HEK293 (cell line): ENCODE data around the gene OCSTAMP.

Experiments
- CTCF ChIP-seq: fragments of 450-650 bp; formaldehyde crosslinking; IDR thresholded peaks from 2 replicates; pipeline ENCODE4 v1.5.1; 2016; ENCODE audit warnings: missing biosample characterization, missing genetic modification characterization
- TRIM28 ChIP-seq: IDR thresholded peaks from 2 replicates; pipeline ENCODE4 v1.6.1; 2011; ENCODE audit warnings: low read length, control low read depth, borderline replicate concordance
- ZEB2 ChIP-seq: fragments of 450-650 bp; formaldehyde crosslinking; IDR thresholded peaks from 2 replicates; pipeline ENCODE4 v1.5.1; 2016; ENCODE audit warnings: missing biosample characterization, missing genetic modification characterization
- TF ChIP-seq, protein P1 (sequence below): fragments of 450-650 bp; formaldehyde crosslinking; IDR thresholded peaks from 2 replicates; pipeline ENCODE4 v1.5.1; 2016; ENCODE audit warnings: missing biosample characterization, missing genetic modification characterization

- TF ChIP-seq, protein P1, sequence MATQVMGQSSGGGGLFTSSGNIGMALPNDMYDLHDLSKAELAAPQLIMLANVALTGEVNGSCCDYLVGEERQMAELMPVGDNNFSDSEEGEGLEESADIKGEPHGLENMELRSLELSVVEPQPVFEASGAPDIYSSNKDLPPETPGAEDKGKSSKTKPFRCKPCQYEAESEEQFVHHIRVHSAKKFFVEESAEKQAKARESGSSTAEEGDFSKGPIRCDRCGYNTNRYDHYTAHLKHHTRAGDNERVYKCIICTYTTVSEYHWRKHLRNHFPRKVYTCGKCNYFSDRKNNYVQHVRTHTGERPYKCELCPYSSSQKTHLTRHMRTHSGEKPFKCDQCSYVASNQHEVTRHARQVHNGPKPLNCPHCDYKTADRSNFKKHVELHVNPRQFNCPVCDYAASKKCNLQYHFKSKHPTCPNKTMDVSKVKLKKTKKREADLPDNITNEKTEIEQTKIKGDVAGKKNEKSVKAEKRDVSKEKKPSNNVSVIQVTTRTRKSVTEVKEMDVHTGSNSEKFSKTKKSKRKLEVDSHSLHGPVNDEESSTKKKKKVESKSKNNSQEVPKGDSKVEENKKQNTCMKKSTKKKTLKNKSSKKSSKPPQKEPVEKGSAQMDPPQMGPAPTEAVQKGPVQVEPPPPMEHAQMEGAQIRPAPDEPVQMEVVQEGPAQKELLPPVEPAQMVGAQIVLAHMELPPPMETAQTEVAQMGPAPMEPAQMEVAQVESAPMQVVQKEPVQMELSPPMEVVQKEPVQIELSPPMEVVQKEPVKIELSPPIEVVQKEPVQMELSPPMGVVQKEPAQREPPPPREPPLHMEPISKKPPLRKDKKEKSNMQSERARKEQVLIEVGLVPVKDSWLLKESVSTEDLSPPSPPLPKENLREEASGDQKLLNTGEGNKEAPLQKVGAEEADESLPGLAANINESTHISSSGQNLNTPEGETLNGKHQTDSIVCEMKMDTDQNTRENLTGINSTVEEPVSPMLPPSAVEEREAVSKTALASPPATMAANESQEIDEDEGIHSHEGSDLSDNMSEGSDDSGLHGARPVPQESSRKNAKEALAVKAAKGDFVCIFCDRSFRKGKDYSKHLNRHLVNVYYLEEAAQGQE (tag by site-specific recombination), result no peak
- TF ChIP-seq TRIM28, result no peak
- TF ChIP-seq ZEB2 (tag by site-specific recombination), result no peak
- no peak for TF ChIP-seq CTCF (tag by site-specific recombination)
These were observed 9.1 kb downstream of the OCSTAMP start for GRCh38 chr20:46541229-46541935.
